Measurements from ENCODE around the gene HOGA1.
"Not testable (repeated sequence)": the region's sequence is repeated elsewhere in the genome, so short reads cannot be mapped to it uniquely, and the experiment has no call there.

The HOGA1 gene

DNA sequence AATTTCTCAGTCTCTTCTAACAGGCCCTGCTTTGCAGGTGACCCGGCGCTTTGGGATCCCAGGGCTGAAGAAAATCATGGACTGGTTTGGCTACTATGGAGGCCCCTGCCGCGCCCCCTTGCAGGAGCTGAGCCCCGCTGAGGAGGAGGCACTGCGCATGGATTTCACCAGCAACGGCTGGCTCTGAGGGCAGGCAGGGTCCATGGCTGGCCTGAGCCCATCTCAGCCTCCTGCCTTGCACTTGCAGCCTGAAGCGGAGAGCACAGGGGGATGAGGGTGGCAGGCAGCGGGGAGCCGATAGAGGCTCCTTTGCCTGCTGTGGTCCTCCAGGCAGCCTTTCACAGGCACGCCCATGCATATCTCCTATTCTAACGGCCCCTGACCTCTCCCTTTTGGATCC, 27.3 kb downstream of the HOGA1 start:
- no peak for DNase-seq (ENCODE audit: low spot score)

DNA sequence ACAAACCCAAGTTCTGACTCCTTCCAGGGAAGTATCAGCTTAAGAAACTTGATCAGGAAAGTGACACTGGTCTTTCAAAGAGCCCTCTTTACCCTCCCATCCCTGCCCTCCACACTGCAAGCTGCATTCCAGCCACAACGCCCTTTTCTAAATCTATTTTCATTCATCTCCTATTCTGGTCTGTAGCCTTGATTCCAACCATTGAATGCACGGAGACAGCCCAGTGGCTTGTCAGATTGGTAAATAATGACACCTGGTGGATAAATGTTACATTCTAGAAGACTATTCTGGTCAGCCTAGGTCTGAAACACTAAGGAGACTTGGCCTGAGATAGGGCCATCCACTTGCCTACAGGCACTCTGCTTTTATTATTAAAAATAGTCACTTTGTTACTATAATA, 28.2 kb downstream of the HOGA1 start:
- no peak for DNase-seq (ENCODE audit: low spot score)

DNA sequence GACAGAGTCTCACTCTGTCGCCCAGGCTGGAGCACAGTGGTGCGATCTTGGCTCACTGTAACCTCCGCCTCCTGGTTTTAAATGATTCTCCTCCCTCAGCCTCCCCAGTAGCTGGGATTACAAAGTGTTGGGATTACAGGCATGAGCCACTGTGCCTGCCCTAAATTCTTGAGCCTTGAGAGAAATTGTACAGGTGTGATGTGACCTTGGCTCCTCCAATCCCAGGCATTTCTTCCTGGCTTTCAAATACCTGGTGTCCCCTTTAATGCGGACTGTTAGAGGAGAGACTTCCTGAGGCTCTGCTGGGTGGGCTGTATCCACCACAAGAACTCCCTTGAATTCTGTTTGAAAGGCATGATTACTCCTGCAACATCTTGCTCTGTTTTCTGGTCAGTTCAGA, 34.1 kb downstream of the HOGA1 start:
- no peak for DNase-seq (ENCODE audit: low spot score)

DNA sequence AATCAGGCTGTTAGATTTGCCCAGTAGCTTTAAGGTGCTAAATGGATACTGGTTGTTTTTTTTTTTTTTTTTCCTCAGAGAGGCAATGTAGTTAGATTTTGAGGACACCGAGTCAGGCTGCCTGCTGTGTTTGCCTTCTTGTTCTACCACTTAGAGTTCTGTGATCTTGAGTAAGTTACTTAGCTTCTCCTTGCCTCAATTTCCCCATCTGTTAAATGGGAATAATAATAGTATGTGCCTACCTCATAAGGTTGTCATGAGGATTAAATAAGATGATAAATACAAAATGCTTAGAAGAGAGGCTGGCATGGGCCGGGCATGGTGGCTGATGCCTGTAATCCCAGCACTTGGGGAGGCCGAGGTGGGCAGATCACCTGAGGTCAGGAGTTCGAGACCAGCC, 34.5 kb downstream of the HOGA1 start:
- DNase-seq (ENCODE audit: low spot score): no peak

DNA sequence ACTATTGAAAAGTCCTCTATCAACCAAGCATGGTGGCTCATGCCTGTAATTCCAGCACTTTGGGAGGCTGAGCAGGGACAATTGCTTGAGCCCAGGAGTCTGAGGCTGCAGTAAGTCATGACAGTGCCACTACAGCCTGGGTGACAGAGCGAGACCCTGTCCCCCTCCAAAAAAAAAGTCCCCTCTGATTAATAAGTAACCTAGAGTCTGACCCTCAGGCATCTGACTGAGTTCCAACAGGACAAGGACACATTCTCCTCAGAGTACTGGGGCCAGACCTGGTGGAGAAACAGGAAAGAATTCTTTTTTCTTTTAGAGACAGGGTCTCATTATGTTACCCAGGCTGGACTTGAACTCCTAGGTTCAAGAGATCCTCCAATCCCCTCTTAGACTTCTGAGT, 39.1 kb downstream of the HOGA1 start:
- no peak for DNase-seq (ENCODE audit: low spot score)

DNA sequence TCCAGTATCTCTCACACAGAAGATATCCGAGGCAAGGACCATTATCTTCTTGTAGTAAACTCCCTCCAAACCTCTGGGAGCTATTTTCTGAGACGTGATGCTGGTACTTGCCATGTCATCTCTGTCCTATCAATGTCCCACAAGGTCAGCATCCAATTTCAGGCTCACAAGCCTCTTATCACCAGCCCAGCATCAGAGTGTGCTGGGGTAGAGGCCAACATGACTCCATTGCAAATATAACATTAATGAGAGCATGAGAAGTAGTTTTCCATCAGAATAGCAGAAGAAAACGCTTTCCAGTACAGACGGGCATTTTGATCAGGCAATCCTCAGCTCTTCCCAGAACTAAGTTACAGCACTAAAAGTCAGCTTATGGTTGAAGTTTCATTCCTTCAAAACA, 43.5 kb downstream of the HOGA1 start:
- no peak for DNase-seq (ENCODE audit: low spot score)

DNA sequence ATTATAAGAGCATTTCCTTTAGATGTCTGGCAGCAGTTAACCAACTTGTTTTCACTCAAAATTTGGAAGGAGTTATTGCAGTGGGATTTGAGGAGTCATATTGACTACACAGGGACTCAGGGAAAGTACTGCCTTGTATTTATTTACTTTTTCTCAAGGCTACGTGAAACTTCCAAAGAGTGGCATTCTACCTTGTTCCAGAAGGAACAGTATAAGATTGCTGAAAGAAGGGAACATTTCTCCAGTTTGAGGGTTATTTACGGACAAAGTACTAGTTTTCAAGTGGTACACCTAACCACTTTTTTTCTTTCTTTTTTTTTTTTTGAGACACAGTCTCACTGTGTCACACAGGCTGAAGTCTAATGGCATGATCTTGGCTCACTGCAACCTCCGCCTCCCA, 44.0 kb downstream of the HOGA1 start:
- DNase-seq (ENCODE audit: low spot score): no peak

DNA sequence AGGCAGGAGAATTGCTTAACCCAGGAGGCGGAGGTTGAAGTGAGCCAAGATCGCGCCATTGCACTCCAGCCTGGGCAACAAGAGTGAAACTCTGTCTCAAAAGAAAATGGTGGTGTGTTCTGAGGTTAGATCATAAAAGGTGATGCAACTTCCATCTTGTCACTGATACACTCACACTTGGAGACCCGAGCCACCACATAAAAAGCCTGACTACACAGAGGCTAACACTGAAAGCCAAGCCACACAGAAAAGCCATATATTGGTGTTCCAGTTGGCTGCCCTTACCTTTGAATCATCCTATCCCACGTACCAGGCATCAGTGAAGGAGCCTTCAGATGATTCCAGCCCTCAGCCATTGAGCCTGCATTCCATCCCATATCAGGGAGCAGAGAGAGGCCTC, 45.1 kb downstream of the HOGA1 start:
- no peak for DNase-seq (ENCODE audit: low spot score)

DNA sequence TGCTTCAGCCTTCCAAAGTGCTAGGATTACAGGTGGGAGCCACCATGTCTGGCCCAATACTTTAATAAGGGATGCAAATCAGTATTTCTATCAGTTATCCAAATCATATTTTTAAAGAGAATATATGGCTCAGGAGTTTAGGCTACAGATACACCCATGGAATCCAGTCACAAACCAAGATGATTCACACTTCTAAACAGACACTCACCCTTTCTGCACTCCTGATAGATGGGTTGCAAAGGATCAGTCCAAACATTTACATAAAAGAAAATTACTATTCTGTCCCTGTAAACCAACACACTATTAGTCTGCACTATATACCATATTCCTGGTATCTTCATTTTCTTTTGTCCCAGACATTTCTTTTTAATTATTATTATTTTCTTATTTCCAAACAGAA, 46.9 kb downstream of the HOGA1 start:
- no peak for DNase-seq (ENCODE audit: low spot score)

DNA sequence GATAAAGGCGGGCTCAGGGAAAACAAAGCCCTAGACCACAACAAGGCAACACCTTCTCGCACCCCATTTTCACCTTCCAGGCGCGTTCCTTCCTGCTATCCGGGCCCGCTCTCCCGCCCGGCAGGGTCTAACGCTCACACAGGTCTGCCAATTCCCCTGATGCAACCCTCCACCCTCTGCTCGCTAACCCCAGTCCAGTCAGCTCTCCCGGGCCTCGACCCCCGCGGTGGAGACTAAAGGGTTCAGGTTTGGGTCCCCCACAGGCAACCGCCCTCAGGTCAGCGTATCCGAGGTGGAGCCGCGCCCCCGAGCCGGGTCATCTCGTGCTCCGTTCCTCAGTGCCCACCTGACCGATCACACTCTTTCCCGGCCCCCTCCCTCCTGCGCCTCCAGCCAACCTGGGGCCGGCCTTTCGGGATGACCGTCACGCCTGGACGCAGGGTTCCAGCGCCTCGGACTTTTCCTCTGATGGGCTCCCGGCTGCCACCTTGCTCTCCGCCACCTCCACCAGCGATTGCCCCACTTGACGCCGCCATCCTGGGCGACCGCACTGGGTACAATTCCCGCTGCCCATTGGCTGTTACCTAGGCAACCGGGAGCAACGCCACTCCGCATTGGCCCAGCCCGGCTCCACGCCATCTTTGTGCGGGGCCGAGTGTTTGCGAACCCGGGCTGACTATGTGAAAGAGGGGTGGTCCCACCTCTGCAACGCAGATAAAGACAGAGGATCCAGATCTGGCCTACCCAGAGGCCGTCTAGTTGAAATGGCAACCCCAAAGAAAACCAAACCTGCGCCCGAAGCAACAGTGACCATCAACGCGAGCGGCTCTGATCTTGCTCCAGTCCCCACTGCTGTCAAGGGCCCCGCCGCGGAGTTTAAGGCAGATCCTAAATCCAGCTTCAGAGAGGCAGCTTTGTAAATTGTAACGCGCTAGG, 49.0 kb downstream of the HOGA1 start, which contains the start of gene MORN4:
Gene MORN4, minus strand, starts transcription at position 552 of the 936 bp plus-strand sequence. CDS start 13,847 bp downstream, outside the sequence.
- peak; percentile 97 for DNase-seq (ENCODE audit: low spot score)

DNA sequence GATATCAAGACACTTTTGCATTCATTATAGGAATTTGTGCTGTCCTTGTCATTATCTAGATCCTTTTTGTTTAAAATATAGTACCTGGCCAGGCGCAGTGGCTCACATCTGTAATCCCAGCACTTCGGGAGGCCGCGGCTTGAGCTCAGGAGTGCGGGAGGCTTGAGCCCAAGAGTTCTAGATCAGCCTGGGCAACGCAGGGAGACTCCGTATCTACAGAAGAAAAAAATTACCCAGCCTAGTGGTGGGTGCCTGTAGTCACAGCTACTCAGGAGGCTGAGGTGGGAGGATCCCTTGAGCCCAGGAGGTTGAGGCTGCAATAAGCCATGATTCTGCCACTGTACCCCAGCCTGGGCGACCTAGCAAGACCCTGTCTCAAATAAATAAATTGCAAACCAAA, 49.7 kb downstream of the HOGA1 start:
- DNase-seq (ENCODE audit: low spot score): no peak

DNA sequence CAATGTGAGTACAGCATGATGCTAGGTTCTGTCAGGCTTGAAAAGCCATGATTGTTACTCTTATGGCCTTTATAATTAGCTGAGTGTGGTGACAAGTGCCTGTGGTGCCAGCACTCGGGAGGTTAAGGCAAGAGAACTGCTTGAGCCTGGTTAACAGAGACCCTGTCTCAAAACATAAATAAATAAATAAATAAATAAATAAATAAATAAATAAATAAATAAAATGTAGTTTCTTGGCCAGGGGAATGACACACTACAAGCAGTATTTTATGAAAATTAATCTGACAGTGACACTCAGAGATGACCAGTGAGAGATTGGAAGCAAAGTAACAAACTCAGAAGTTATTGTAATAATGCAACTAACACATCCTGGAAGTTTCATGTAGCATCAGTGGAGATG, 51.4 kb downstream of the HOGA1 start:
- no peak for DNase-seq (ENCODE audit: low spot score)

DNA sequence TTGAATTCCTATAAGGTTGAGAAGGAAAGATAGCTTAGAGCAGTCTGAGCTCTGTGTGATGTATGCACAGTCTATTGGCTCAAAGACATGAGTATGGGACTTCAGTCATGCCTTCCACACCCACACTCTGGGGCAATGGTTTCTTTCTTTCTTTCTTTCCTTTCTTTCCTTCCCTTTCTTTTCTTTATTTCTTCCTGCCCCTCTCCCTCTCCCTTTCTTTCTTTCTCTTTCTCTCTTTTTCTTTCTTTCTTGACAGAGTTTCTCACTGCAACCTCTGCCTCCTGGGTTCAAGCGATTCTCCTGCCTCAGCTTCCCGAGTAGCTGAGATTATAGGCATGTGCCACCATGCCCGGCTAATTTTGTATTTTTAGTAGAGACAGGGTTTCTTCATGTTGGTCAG, 54.9 kb downstream of the HOGA1 start:
- DNase-seq (ENCODE audit: low spot score): not testable (repeated sequence)

DNA sequence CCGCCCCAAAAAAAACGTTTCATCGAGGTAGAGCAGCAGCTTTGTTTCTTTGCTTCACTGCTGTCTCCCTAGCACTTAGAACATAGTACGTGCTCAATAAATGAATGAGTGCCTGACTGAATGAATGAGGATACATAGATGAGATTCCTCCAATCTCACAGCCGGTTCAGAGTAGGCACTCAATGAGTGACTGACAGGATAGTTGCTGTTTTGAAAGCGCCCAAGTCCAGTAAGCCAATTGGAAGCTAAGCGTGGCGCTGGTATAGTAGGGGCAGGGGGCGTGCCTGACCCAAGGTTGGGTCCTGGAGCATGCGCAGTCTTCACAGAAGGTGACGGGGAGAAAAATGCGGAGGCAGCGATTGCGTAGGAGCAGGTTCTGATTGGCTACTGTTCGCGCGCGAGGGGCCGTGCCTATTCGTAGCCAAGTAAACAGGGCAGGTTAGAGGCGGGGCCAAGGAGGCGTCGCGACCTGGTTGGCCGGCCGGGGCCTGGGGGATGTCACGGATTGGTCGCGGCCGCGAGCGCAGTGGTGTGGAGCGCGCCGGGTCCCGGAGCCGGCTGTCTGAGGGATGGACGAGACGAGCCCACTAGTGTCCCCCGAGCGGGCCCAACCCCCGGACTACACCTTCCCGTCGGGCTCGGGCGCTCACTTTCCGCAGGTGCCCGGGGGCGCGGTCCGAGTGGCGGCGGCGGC, 56.1 kb downstream of the HOGA1 start, which contains the start of gene PI4K2A:
Gene PI4K2A, plus strand, starts transcription at position 498 of the 694 bp plus-strand sequence. Its CDS starts 72 bp downstream, at position 570.
- peak; percentile 99 for DNase-seq (ENCODE audit: low spot score)

DNA sequence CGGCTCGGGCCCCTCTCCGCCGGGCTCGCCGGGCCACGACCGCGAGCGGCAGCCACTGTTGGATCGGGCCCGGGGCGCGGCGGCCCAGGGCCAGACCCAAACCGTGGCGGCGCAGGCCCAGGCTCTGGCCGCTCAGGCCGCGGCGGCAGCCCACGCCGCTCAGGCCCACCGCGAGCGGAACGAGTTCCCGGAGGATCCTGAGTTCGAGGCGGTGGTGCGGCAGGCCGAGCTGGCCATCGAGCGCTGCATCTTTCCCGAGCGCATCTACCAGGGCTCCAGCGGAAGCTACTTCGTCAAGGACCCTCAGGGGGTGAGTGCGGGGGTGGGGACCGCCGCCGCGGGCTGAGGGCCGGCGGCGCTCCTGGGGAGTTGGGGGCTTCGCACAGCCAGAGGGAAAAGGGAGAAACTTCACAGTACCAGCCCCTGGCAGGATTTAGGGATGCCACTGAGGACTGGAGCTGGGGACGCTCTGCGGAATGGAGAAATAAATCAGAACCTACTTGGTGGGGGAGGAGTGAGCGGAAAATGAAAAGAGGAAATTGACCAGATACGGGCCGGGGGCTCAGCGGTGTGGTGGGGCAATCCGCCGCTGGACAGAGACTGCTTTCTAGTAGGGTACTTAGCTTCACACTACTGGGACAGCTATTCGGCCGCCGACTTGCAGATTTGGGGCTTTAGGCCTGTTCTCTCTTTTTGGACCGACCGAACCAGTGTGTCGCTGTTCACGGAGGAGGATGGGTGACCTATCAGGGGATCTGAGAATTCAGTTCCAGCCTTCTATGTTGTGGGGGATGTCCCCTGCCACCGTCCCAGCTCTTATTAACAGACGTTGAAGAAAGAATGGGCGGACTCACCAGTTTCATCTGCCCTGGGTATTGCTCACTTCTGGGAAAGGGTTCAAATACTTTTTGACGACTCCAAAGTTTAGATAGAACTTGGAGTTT, 57.0 kb downstream of the HOGA1 start:
- DNase-seq (ENCODE audit: low spot score): peak; percentile 62

DNA sequence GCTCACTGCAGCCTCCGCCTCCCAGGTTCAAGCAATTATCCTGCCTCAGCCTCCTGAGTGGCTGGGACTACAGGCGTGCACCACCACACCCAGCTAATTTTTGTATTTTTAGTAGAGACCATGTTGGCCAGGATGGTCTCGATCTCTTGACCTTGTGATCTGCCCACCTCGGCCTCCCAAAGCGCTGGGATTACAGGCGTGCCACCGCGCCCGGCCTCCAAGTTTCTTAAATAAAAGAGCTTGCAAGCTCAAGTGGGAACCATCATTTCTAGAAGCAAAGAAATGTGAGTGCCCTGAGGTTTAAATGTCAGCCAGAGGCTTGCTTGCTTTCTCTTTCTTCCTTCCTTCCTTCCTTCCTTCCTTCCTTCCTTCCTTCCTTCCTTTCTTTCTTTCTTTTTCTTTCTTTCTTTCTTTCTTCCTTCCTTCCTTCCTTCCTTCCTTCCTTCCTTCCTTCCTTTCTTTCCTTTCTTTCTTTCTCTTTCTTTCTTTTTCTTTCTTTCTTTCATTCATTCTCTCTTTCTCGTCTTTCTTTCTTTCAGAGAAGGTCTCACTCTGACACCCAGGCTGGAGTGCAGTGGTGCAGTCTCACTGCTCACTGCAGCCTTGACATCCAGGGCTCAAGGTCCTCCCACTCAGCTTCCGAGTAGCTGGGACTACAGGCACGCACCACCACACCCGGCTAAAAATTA, 58.4 kb downstream of the HOGA1 start:
- not testable (repeated sequence) for DNase-seq (ENCODE audit: low spot score)

DNA sequence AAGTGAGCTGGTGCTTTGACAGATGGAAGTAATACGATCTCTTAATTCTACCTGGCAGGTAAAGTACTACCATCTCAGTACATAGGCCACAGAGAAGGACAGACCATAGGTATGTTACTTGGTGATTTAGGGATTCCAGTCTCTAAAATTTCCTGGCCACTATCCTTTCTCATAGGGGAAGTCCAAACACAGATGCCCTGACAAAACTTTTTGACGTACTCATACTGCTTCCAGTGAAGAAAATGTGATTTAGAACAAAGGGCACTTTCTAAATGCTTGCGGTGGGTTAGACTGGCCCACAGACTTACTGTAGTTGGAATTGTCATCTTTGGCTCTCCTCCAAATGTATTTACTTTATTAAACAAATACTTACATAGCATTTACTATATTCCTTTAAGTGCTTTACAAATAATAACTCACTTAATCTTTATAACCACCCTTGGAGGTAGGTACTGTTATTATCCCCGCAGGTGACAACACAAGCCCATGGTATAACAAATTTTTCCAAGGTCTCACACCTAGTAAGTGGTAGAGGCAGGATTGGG, 59.3 kb downstream of the HOGA1 start:
- DNase-seq (ENCODE audit: low spot score): no peak

DNA sequence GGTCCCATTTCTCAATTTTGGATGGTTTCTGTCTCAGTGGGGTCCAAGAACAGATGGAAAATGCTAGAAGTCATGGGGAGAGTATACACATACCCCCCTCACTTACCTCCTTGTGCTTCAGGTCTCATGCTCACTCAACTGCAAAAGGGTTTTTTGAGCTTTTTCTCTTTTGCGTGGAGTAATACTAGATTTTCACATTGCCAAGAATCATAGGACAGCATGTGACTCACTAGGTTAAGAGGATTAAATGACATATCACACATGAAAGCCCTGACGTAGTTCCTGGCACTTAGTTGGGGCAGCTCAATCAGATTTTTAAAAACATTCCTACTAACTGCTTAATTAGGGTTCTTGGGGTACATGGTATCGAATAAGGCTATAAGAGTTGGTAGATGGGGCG, 60.7 kb downstream of the HOGA1 start:
- DNase-seq (ENCODE audit: low spot score): no peak

DNA sequence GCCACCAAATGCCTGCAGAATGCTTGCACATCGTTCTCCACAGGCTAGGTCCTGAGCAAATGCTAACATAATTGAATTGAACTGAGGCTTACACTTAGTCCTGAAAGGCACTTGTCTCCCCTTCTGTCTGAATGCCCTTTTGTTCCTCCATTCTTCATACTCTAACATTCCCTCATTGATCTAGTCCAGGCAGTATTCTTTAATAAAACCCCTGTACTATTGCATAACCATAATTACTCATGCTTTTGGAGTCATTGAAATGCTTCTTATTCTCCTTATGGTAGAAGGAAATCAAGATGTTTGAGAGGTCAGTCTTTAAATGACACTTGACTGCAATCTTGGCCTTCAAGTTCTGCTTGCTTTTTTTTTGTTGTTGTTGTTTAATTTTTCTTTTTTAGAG, 63.4 kb downstream of the HOGA1 start:
- DNase-seq (ENCODE audit: low spot score): no peak

DNA sequence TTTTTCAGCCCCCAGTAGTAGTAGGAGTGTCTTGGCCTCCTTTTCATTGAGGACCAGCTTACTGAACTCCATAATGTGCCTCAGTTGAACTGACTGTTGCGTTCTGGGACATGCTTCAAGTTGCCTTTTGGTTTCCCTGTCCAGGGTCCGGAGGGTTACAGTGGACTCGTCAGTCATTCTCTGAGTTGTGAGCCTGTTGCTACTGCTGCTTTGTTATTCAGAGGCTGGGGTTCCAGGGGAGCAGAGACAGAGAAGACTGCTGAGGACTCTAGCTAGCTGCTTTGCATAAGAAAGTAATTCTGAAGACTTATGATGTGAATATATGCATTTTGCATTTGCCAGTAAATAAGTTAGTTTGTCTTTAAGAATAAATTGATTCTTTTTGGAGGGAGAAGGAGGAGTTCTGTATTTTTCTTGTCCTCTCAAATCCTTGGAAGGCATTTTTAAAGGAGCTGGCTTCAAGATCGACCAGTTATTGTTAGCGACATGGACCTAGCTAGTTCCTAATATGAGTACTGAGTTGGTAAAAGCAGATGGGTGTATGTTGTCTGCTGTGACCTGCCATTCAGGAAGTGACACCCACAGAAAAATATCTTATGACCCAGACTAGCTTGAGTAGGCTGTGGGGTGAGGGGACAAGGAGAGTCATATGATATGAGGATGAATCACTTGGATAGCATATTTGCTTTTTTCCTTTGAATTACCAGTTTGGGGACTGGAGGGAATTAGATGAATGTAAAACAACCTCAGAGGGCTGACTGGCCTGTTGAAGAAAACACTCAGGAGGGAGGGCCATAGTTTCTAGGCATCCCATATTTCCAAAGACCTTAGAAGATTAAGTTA, 64.6 kb downstream of the HOGA1 start:
- DNase-seq (ENCODE audit: low spot score): no peak
